Measurements from ENCODE around the gene AGPAT4. TPM values are rescaled to one million over a fixed set of nuclear protein-coding genes. Genes with fewer than 3 reads are reported as not detected.
"Not testable (repeated sequence)": the region's sequence is repeated elsewhere in the genome, so short reads cannot be mapped to it uniquely, and the experiment has no call there.

The AGPAT4 gene
- total RNA-seq, 1 experiment from 2014 or later, result 5.5 TPM

DNA sequence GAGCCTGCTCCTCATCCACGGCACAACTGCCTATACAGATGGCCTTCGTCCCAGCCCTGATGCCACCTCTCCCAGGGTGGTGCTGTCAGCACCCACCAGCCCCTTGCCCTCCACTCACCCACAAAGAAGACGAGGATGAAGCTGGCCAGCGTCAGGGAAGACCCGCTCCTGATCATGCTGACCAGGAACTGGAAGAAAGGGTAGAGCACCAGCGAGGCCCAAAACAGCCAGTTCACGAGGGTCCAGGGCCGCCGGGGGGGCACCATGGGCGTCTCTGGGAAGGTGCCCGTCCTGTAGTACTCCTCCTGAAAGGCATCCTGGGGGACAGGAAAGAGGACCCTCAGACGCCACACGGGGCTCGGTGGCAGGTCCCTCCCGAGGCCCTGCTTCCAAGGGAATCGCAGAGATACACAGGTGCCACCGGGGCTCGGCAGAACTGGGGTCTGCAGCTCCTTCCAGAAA, 134.5 kb downstream of the AGPAT4 start:
- DNase-seq (ENCODE audit: low read depth), result no peak

DNA sequence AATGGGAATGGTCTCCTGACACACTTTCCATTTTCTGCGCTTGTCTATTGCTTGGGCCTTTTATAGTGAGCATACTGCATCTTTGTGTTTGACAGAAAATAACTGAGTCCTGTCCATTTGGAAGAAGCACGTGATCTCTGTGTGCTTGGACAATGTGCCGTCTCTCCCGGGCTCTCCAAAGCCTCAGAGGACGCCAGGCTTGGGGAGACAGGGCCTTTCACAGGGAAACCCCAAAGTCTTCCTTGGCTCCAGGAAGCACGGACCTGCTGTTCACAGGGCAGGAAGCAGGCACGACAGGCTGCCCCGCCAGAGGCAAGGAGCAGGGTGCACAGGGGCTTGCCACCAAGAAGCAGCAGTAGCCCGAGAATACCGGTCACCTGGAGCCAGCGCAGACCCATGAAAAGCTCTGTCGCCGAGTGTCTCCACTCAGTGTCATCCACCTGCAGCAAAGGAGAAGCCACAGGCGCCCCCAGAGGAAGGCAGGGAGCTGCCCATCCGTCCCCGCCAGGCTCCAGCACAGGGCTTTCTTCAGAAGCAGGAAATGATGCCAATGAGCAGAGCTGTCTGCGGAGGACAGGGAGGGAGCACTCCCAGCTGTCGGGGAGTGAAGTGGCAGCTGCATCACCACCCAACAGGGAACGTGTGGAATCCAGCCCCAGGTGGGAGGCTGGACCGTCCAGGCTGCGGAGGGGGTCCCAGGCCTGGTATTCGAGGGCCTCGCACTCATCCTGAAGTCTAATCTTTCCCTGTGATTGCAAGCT, 135.1 kb downstream of the AGPAT4 start:
- DNase-seq (ENCODE audit: low read depth), result no peak

DNA sequence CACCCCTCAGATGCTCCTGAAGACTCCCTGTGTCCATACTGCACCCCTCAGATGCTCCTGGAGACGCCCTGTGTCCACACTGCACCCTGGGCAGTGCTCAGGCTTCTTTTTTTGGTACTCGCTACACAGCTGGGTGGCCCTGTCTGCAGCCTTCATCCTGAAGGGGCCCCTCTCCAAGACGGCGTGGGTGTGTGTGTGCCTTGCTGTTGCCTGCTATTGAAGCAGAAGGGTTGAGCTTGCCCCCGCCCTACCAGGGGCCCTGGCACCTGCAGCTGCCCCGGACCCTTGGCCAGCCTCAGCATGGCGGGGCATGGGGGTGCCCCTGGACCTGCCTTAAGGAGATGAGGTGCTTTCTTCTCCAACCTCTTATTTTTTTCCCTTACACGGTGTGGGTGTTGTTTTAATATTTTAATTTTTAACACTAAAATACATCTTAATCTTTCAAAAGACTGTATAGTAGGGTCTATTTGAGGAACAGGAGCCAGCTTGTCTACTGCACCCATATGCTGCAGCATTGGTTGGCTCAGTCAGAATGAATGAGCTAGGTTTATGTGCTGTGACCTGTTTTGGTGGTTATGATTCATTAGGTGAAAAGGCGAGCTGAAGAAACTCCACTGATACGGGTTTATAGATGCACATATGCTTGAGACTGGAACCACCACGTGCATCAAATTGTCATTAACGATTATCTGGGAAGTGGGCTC, 135.9 kb downstream of the AGPAT4 start:
- DNase-seq (ENCODE audit: low read depth), result peak; percentile 59

DNA sequence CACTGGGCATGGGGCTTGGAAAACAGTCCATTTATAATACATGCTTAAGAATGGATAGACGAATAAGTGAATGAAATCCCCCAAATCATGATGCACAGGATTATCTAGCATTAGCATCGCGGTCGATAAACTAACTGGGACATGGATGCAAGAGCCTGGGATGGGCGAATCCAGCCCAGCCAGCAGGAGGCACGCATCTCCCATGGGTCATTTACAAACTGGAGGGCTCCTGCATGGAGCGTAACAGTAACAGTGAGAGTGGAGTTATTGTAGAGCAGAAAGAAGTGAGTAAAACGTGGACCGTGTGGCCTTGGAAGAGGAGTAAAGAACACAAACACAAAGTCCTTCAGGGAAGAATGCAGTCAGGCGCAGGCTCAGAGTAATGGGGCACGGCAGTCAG, 136.5 kb downstream of the AGPAT4 start:
- DNase-seq (ENCODE audit: low read depth), result no peak

DNA sequence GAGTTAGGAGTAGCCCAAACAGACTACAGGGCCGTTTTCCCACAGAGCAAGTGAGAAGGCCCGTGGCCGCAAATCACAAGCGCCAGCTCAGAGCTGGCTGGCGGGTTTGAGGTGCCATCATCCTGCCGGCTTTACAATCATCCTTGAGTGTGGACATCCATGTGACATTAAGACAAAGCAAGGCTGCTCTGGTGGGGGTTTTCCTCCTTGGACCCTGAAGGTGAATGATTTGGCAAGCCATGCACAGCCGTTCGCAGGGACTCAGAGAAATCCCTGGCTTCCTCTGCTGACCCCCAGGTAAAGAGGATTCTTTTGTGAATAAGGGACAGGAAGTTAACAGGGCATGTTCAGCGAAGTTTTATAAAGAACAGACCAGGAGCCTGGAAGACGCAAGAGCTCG, 137.2 kb downstream of the AGPAT4 start:
- DNase-seq (ENCODE audit: low read depth), result no peak

DNA sequence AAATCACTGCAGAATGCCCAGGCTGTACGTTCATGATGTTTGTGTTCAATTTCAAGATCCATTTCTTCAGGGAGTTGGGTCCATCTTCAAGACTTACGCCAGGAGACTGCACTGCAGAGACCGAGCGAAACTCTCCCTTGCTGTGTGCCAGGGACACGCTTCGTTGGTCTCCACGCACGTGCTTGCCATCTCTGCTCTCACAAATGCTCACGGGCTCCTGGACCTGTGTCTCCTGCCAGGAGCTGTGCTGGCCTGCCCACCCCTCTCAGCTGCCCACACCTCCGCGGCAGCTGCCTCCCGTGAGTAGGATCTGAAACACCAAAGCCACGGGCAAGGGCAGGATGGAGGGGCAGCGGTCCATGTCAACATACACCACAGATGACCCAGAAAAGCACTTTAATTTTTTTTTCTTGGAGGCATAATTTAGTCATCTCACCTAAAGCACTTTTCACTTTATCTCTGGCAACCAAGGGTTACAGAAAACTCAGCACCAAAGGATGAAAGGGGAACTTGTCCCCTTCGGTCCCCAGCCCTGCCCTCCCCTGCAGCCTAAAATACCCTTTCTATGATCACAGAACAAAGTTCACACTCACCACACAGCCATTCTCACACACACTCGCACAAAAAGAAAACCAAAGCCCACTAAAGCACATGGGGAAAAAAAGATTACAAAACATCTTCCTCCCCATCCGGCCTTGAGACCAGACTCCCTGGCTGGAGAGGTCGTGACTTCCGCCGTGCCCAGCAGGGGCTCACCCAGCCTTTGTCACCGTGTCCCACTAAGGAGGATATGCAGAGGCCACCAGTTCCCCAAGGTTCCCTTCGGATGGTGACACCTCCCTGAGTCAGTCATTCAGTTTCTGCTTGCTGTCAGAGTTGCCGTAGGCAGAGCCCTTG, 137.9 kb downstream of the AGPAT4 start:
- DNase-seq (ENCODE audit: low read depth), result no peak

DNA sequence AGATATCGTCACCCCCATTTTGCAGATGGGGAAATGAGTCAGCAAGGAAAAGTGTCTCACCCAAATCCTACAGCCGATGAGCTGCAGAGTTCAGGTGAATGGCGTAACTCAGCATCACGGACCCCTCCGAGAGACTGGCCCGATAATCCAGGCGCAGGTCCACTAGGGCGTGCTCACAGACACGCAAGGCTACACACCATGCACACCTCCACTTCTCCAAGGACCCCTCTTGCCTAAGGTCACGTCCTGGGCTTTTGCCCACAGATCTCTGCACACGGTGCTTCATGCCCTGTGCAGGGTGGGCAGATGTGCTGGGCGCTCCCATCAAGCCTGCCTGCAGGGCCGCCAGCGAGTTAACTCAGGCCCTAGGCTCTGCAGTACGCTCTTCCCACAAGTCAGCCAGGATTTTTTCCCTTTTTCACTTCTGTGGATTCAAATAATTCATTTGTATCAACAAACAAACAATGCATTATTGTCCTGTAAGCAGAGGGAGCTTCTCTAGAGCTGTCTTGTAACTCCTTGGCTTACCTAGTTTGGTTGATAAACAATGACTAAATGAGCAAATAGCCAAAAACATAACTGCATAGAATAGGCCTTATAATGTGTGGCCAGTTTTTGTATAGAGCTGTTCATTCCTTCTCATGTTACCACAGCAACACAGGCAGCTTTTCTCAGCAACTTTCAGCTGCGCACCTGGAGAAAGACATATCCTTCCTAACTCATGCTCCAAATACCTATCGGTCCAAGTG, 139.1 kb downstream of the AGPAT4 start:
- no peak for DNase-seq (ENCODE audit: low read depth)

DNA sequence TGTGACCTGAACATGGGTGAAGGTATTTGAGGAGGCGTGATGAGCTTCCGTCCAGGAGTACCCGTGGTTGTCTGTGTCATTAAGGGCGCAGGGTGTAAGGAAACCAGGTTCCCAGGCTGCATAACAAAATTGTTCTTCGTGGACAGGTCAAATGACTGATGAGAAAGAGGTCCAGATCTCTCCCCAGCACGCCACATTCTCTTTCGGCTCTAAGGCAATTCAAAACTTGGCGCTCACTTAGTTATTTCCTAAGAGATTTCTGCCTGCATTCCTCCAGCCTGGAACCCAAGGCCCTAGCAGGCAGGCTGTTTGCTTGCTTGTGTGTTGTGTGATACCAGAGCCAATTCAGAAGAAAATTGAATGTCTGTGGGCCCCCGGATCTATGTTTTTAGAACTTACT, 139.9 kb downstream of the AGPAT4 start:
- no peak for DNase-seq (ENCODE audit: low read depth)

DNA sequence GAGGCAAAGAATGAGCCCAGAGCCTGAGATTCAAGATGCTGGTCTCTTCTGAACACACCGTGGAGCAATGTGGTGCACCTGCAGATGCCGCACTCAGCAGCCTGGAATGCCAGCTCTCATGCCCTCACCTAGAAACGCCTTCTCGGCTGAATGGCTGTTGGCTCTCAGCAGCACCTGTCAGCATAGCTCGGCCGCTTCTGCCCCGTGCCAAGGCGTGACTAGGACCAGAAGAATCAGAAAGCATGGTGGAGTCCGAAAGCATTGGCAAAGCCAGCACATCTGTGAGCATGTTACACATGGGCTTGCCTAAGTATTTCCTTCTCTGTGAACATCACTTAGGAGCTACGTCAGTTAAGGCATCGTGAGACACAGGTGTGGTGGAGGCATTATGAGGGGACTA, 141.5 kb downstream of the AGPAT4 start:
- DNase-seq (ENCODE audit: low read depth), result no peak

DNA sequence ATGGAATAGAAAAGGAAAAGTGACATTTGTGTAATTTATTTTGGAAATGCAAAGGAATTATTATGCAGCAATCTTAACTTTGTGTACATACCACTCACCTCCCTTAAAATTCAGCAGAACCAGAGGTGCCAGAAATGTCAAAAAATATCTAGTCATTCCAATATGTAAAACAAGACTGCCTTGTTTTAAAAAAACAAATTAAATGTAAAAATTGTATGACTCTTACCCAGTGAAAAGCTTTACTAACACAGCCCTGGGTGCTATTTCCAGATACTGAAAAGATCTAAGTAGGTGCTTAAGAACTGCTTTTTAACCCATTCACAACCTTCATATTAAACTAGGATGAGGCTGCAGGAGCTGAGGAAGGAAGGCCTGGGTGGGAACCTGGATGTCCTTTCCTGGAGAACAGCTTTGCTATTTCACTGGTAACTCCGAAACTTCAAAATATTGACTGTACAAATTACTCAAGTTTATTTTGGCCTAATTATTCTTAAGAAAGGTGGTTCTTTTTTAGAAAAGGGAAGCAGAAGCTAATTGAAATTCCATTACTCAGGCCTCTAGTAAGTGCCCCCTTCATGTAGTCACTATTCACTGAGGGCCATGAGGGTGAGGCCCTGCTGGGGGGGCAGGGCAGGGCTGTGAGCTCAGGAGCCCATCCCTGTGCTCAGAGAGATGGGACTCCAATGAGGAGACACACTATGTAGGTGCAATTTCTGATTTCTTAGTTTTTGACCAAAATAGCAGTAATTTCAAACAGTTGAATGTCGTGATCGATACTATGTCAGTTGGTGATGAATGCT, 142.7 kb downstream of the AGPAT4 start:
- DNase-seq (ENCODE audit: low read depth), result no peak

DNA sequence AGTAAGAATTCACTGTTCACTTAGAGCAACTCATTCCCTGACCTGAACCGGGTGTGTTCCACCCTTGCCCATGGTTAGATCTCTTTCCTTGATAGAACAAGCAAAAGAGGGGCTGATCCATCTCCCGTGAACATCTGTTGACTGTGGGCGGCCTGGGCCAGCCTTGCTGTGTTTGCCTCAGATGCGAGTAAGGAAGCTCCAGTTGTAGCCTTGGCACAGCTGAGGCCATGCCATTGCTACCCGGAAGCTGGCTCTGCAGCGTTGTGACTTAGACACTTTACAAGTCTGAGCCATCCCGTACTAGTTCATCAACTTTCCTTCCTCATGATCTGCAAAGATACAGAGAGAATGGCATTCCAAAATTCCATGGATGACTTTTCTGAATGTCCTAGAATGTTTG, 143.3 kb downstream of the AGPAT4 start:
- DNase-seq (ENCODE audit: low read depth), result no peak

DNA sequence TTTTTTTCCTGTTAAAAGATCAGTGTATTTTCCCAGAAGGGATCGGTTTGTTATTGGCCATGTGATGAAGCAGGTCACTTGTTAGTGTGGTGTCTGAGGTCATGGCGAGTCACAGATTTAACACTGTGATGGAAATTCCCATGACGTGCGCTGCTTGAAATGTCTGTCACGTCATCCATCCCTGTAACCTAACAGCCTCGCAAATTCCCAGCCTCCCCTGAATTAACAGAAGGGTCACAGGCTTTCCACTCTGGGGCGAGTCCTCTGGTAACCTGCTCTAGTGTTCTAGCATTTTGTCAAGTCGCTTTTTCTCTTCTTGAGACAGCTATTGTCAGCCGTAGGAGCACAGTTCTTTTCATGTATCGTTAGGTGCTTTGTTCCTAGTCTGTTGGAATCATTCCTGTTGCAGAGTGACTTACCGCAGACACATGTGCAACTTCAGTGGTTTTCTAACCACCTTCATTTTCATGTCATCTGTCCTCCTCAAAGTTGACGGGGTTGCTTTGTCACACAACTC, 145.1 kb downstream of the AGPAT4 start:
- DNase-seq (ENCODE audit: low read depth), result peak; percentile 84

DNA sequence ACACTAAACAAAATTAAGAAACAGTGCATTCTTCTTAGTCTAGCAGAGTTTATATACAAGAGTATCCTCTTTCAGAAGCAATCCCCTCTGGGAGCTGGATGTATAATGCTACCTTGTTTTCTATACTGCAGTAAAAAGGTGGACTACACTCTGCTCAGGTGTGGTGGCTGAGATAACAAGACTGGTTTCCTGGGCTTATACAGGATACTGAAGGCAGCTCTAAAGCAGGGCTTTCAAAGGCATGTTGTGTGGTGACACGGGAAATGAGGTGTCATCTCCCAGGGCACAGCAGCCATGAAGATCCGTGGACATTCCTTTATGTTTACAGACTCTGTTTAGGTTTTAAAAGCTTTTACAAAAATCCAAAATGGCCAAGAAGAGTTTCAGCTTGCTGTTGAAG, 145.6 kb downstream of the AGPAT4 start:
- DNase-seq (ENCODE audit: low read depth), result no peak

DNA sequence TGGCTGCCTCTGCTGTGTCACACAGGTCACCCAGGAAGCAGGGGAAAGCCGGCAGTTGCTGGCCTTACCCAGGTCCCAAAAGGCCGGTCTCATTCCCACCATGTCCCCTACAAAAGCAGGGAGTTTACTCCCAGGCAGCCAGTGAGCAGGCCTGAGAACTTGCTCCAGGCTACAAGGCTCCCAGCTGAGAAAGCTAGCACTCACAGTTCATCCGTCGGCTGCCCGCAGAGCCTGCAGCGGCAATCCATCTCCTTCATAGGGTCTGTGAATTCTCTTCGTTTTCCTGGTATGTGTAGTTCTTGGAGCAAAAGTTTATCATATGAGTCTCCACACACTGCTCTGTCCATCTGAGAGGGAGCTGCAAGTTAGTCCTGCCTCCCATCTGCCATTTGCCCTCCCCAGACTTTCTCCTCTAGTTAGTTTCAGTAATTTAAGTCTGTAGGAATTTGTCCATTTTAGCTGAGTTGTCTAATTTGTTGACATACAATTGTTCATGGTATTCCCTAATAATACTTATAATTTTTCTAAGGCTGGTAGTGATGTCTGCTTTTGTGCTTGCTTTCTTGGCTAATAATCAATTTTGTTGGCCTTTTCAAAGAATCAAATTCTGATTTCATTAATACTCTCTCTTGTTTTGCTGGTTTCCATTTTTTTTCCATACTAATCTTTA, 146.7 kb downstream of the AGPAT4 start:
- DNase-seq (ENCODE audit: low read depth), result no peak

DNA sequence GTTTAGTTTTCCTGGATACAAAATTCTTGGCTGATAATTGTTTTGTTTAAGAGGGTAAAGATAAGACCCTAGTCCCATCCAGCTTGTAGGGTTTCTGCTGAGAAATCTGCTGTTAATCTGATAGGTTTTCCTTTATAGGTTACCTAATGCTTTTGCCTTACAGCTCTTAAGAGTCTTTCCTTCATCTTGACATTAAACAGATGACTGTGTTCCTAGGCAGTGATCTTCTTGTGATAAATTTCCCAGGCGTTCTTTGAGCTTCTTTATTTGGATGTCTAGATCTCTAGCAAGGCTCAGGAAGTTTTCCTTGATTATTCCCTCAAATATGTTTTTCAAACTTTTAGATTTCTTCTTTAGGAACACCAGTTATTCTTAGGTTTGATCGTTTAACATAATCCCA, 148.3 kb downstream of the AGPAT4 start:
- no peak for DNase-seq (ENCODE audit: low read depth)

DNA sequence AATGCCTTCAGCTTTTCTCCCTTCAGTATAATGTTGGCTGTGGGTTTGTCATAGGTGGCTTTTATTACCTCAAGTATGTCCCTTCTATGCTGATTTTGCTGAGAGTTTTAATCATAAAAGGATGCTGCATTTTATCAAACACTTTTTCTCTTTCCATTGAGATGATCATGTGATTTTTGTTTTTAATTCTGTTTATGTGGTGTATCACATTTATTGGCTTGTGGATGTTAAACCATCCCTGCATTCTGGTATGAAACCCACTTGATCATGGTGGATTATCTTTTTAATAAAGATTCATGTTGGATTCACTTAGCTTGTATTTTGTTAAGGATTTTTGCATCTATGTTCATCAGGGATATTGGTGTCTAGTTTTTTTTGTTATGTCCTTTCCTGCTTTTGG, 150.5 kb downstream of the AGPAT4 start:
- not testable (repeated sequence) for DNase-seq (ENCODE audit: low read depth)

DNA sequence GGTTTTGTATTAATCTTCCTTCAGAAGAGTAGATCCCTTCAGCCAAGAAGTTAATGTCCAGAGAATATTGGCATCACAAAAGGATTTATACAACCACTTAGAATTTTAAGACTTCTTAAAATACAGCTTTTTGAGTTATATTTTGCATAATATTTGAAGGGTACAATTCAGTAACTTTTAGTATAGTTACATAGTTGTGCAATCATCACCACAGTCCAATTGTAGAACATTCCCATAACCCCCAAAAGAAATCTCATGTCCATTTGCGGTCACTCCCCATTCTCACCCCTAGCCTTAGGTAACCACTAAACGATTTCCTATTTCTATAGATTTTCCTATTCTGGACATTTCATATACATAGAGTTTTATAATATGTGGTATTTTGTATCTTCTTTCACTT, 155.9 kb downstream of the AGPAT4 start:
- DNase-seq (ENCODE audit: low read depth), result no peak

DNA sequence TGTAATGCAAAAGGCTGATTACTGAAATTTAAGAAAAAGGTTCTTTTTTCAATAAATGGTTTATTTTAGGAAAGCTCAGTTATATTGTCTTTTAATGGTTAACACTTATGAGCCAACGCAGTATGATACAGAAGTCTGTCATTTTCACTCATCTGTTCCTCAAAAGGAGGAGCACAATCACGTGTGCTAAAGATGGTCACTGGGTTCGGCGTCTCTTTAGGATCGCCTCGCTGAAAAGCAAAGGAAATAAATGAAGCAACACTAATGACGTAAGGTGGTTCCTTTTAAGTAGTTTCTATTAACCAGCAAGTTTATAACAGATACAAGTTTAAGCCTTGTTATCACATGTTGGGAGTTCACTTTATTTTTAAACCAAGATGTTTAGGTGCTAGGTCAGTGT, 156.6 kb downstream of the AGPAT4 start:
- DNase-seq (ENCODE audit: low read depth), result no peak

DNA sequence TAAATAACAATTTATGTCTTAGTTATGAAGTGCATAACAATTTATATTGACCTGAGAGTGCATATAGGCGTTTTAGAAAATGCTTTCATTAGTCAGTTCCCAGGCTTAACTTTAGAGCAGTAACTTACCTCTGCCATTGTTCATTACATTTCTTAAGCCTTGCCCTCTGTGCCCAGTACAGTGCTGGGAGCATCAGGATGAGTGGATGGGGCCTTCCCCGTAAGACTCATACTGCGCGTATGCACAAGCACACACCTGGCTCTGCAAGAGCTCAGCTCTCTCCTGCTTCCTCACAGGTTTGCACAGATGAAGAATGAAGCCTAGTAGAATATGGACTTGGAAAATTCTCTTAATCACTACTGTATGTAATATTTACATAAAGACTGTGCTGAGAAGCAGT, 157.3 kb downstream of the AGPAT4 start:
- DNase-seq (ENCODE audit: low read depth), result no peak

DNA sequence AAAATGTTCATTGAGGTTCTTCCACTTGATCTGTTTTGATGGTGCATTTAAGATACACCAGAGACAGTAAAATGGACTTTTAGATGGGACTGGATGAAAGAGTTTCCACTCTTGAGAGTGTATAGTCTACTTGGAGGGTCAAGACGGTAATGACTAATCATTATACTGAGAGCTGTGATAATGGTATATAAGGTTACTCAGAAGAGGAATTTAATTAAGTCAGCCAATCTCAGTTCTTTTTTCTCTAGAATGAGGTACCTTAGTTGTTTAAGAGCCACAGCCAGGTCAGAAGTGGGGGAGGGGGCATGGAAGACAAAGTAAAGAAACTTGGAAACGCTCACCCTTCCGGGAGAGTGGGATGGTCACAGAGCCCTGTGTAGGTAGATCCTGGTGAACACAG, 158.4 kb downstream of the AGPAT4 start:
- DNase-seq (ENCODE audit: low read depth), result no peak
